Dermis microvascular lymphatic vessel endothelial cell (primary cell): ENCODE measurements around the gene PLEKHA4. TPM values are rescaled to one million over a fixed set of nuclear protein-coding genes. Genes with fewer than 3 reads are reported as not detected.
"Not testable (repeated sequence)": the region's sequence is repeated elsewhere in the genome, so short reads cannot be mapped to it uniquely, and the experiment has no call there.

ENCODE experiments used
- DNase-seq, 2 donors: peaks; one replicate each; pipeline versions ENCODE4 v3.0.0 to v3.0.0-alpha.2; 2010; ENCODE audit warnings: low read depth in 2 of 2
- total RNA-seq: library from RNA; depleted of rRNA; stranded (reverse); fragments of >200 nt; gene quantifications from 2 replicates; pipeline ENCODE4 v1.2.1, GENCODE V29; 2014

PLEKHA4 gene
- total RNA-seq, 1 donor from 2014 or later: 2.7 TPM

GRCh38 chr19:48889496-48889895 lies 21.1 kb upstream of the PLEKHA4 start:
- not testable (repeated sequence) for DNase-seq

GRCh38 chr19:48887861-48888612 lies 19.6 kb upstream of the PLEKHA4 start:
- no peak for DNase-seq

- no peak for DNase-seq
Measured at GRCh38 chr19:48883726-48884125, 15.3 kb upstream of the PLEKHA4 start.

- peak in 1 of 2 donors; percentile 35 for DNase-seq
Measured at GRCh38 chr19:48881741-48882657, 13.6 kb upstream of the PLEKHA4 start.

- not testable (repeated sequence) for DNase-seq
Measured at GRCh38 chr19:48879696-48880095, 11.3 kb upstream of the PLEKHA4 start.

- DNase-seq: no peak
Measured at GRCh38 chr19:48879025-48879637, 10.7 kb upstream of the PLEKHA4 start.

GRCh38 chr19:48878196-48879024 lies 10.0 kb upstream of the PLEKHA4 start:
- DNase-seq: no peak

- no peak for DNase-seq
Measured at GRCh38 chr19:48877855-48878195, 9.4 kb upstream of the PLEKHA4 start.

- peak in 1 of 2 donors; percentile 82 for DNase-seq
Measured at GRCh38 chr19:48876043-48876981, 7.9 kb upstream of the PLEKHA4 start.

GRCh38 chr19:48874303-48875135 lies 6.1 kb upstream of the PLEKHA4 start:
- peak in 1 of 2 donors; percentile 69 for DNase-seq

- DNase-seq: peak in 1 of 2 donors; percentile 24
Measured at GRCh38 chr19:48873476-48874302, 5.3 kb upstream of the PLEKHA4 start.

GRCh38 chr19:48872884-48873475 lies 4.6 kb upstream of the PLEKHA4 start:
- DNase-seq: peak; percentile 94 to 97

- DNase-seq: peak; percentile 97
Measured at GRCh38 chr19:48872182-48872883, 3.9 kb upstream of the PLEKHA4 start, which contains the start of gene PPP1R15A. TSS of gene PPP1R15A (plus strand) at chr19:48872421. CDS start at chr19:48873234, 813 bp downstream.

GRCh38 chr19:48871471-48872181 lies 3.2 kb upstream of the PLEKHA4 start:
- not testable (repeated sequence) for DNase-seq

- DNase-seq: no peak
Measured at GRCh38 chr19:48870048-48870447, 1.6 kb upstream of the PLEKHA4 start.

- no peak for DNase-seq
Measured at GRCh38 chr19:48867746-48868113, 687 bp downstream of the PLEKHA4 start.
